ENCODE measurements around the gene GBGT1.
"Not testable (repeated sequence)": the region's sequence is repeated elsewhere in the genome, so short reads cannot be mapped to it uniquely, and the experiment has no call there.

Gene GBGT1

GRCh38 chr9:133194597-133194996 is 30.9 kb upstream of the GBGT1 start:
- DNase-seq: no peak

GRCh38 chr9:133191989-133192388 is 28.3 kb upstream of the GBGT1 start:
- DNase-seq: no peak

- DNase-seq: no peak
These were observed 26.1 kb upstream of the GBGT1 start for GRCh38 chr9:133189826-133190225.

- no peak for DNase-seq
These were observed 25.1 kb upstream of the GBGT1 start for GRCh38 chr9:133188843-133189180.

- peak; percentile 90 for DNase-seq
These were observed 24.5 kb upstream of the GBGT1 start for GRCh38 chr9:133188006-133188842.

- no peak for DNase-seq
These were observed 23.9 kb upstream of the GBGT1 start for GRCh38 chr9:133187561-133188005.

GRCh38 chr9:133186736-133187135 is 23.0 kb upstream of the GBGT1 start:
- DNase-seq: no peak

- DNase-seq: peak; percentile 92
These were observed 21.3 kb upstream of the GBGT1 start for GRCh38 chr9:133184971-133185370.

- no peak for DNase-seq
These were observed 18.4 kb upstream of the GBGT1 start for GRCh38 chr9:133182151-133182550.

- DNase-seq: no peak
These were observed 17.8 kb upstream of the GBGT1 start for GRCh38 chr9:133181561-133181960.

GRCh38 chr9:133180953-133181352 is 17.2 kb upstream of the GBGT1 start:
- no peak for DNase-seq

- DNase-seq: no peak
These were observed 9.3 kb upstream of the GBGT1 start for GRCh38 chr9:133173056-133173455.

- DNase-seq: peak; percentile 7
These were observed 7.6 kb upstream of the GBGT1 start for GRCh38 chr9:133171161-133171961.

GRCh38 chr9:133170716-133171115 is 7.0 kb upstream of the GBGT1 start:
- DNase-seq: no peak

GRCh38 chr9:133169687-133170086 is 6.0 kb upstream of the GBGT1 start:
- DNase-seq: not testable (repeated sequence)

GRCh38 chr9:133169102-133169501 is 5.4 kb upstream of the GBGT1 start:
- DNase-seq: no peak

GRCh38 chr9:133168432-133168831 is 4.7 kb upstream of the GBGT1 start:
- DNase-seq: no peak

- no peak for DNase-seq
These were observed 4.1 kb upstream of the GBGT1 start for GRCh38 chr9:133167769-133168168.

- DNase-seq: no peak
These were observed 3.5 kb upstream of the GBGT1 start for GRCh38 chr9:133167096-133167730.

GRCh38 chr9:133166392-133166791 is 2.7 kb upstream of the GBGT1 start:
- no peak for DNase-seq

GRCh38 chr9:133165452-133165730 is 1.7 kb upstream of the GBGT1 start:
- DNase-seq: no peak

GRCh38 chr9:133164191-133164590 is 477 bp upstream of the GBGT1 start:
- no peak for DNase-seq

- DNase-seq: no peak
These were observed 732 bp downstream of the GBGT1 start for GRCh38 chr9:133162861-133163503.

All from DMS79 treated with DMSO at 0.1 percent for 48 hours (cell line).